CD4-positive, alpha-beta T cell (primary cell): ENCODE measurements around the gene TIPRL. TPM values are rescaled to one million over a fixed set of nuclear protein-coding genes. Genes with fewer than 3 reads are reported as not detected.
"Not testable (repeated sequence)": the region's sequence is repeated elsewhere in the genome, so short reads cannot be mapped to it uniquely, and the experiment has no call there.

ENCODE experiments used
- ATAC-seq: fragments of 200-7000 bp; cut with Tn5 transposase; one replicate; pipeline ENCODE4 v1.10.0; 2022; ENCODE audit warnings: mild to moderate bottlenecking; ENCODE audit not compliant: poor library complexity
- CTCF ChIA-PET: fragments of 350-600 bp; sonication (Branson Sonifier 250); formaldehyde crosslinking; loops from one replicate; lab custom pipeline; 2021; ENCODE audit warnings: antibody characterized with exemption, inconsistent platforms; lab: Charles Lee
- POLR2A ChIA-PET: fragments of 350-600 bp; sonication (Branson Sonifier 250); formaldehyde crosslinking; loops from one replicate; lab custom pipeline; 2021; ENCODE audit warnings: antibody characterized with exemption, inconsistent platforms; lab: Charles Lee
- DNase-seq, 14 experiments: peaks; one replicate each; pipeline ENCODE4 v3.0.0-alpha.2; 2013 to 2020; ENCODE audit warnings: mixed read lengths in 2 of 14
- H3K27ac ChIP-seq, 2 donors: one replicate each; pipeline versions ENCODE4 v1.5.1 to v1.7.0; 2013; ENCODE audit warnings: low read length in 2 of 2, low read depth in 1 of 2, mild to moderate bottlenecking in 1 of 2
- H3K27me3 ChIP-seq, 2 experiments: 1 replicate in 1 of 2; 2 replicates in 1 of 2; pipeline versions ENCODE4 v1.6.1 to v1.7.0; 2013; ENCODE audit warnings: low read length in 2 of 2, control low read depth in 1 of 2, mild to moderate bottlenecking in 1 of 2, moderate library complexity in 1 of 2; ENCODE audit not compliant: insufficient read depth in 2 of 2, control insufficient read depth in 1 of 2
- H3K36me3 ChIP-seq: one replicate; pipeline ENCODE4 v1.6.1; 2013; ENCODE audit warnings: low read length, control low read depth; ENCODE audit not compliant: insufficient read depth
- H3K4me1 ChIP-seq: one replicate; pipeline ENCODE4 v1.6.1; 2013; ENCODE audit warnings: low read length, control low read depth; ENCODE audit not compliant: insufficient read depth
- H3K4me3 ChIP-seq: one replicate; pipeline ENCODE4 v1.5.1; 2013; ENCODE audit warnings: mild to moderate bottlenecking, low read length, moderate library complexity
- H3K9me3 ChIP-seq, 2 experiments: 1 replicate in 1 of 2; 2 replicates in 1 of 2; pipeline versions ENCODE4 v1.6.1 to v1.7.0; 2013; ENCODE audit warnings: low read length in 2 of 2, mild to moderate bottlenecking in 2 of 2, control low read depth in 1 of 2, moderate library complexity in 1 of 2; ENCODE audit not compliant: control insufficient read depth in 1 of 2, insufficient read depth in 1 of 2
- H3K27ac Mint-ChIP-seq: one replicate; pipeline ENCODE4 v1.8.0; 2020; ENCODE audit warnings: mixed read lengths
- H3K27me3 Mint-ChIP-seq: one replicate; pipeline ENCODE4 v1.8.0; 2021; ENCODE audit warnings: mixed read lengths
- H3K36me3 Mint-ChIP-seq: one replicate; pipeline ENCODE4 v1.8.0; 2021; ENCODE audit warnings: low read depth, mixed read lengths
- H3K4me1 Mint-ChIP-seq: one replicate; pipeline ENCODE4 v1.8.0; 2021; ENCODE audit warnings: low read depth, mixed read lengths
- H3K4me3 Mint-ChIP-seq: one replicate; pipeline ENCODE4 v1.8.0; 2020; ENCODE audit warnings: mild to moderate bottlenecking, mixed read lengths
- H3K9me3 Mint-ChIP-seq: one replicate; pipeline ENCODE4 v1.8.0; 2020; ENCODE audit warnings: mixed read lengths
- intact Hi-C, 2 experiments: fragments of 100-400 bp; cut with DNase I in 1 of 2; cut with micrococcal nuclease in 1 of 2; formaldehyde crosslinking; loops; one replicate each; pipeline versions ENCODE4 v1.15.1 to v1.9.0; 2023 to 2025; cut with DNase I, micrococcal nuclease
- total RNA-seq, 174 experiments: library from RNA in 2 of 174; stranded (reverse) in 2 of 174; gene quantifications; one replicate each; pipeline ENCODE4 v1.2.3 and lab custom pipeline; 2021 to 2026
- TF ChIP-seq, protein P1 (sequence below): fragments of 200-600 bp; IDR thresholded peaks from one replicate; pipeline ENCODE4 v1.8.0; 2022; ENCODE audit warnings: antibody characterized with exemption, mild to moderate bottlenecking

The TIPRL gene
- total RNA-seq, 2 experiments from 2014 or later, result 15.8 to 16.4 TPM

DNA sequence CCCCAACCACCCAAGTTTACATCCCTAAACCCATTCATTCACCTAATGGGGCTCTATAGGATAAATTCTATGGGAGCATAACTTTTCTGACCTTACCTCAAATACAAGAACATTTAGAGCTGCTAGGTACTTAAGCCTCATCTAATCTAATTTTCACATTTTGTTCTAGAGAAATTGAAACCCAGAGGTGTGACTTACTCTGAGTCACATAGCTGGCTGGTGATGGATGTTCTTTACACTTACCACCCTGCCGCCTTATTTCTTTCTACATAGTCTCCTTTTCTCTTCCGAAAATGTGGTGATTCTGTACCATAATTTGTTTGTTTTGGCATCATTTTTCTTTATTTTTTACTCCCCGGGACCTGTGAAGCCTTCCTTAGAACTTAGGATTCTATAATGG is 20.3 kb downstream of the TIPRL start:
- Mint-ChIP-seq H3K27me3 (no peaks in the 10 kb centered on the region), H3K27ac (no peak overlapping the region), H3K4me3 (no peak overlapping the region), H3K4me1 (no peaks in the 10 kb centered on the region), H3K9me3 (no peaks in the 10 kb centered on the region), H3K36me3 (peaks cover 91% of the 10 kb centered on the region)
- DNase-seq, result no peak
- POLR2A ChIA-PET, result no interaction called here
- no peaks in the 10 kb centered on the region for H3K27me3 ChIP-seq
- ATAC-seq, result no peak
- no peaks in the 10 kb centered on the region for H3K4me1 ChIP-seq
- H3K4me3 ChIP-seq, result no peak overlapping the region
- H3K36me3 ChIP-seq, result peaks cover 61% of the 10 kb centered on the region
- TF ChIP-seq, protein P1, sequence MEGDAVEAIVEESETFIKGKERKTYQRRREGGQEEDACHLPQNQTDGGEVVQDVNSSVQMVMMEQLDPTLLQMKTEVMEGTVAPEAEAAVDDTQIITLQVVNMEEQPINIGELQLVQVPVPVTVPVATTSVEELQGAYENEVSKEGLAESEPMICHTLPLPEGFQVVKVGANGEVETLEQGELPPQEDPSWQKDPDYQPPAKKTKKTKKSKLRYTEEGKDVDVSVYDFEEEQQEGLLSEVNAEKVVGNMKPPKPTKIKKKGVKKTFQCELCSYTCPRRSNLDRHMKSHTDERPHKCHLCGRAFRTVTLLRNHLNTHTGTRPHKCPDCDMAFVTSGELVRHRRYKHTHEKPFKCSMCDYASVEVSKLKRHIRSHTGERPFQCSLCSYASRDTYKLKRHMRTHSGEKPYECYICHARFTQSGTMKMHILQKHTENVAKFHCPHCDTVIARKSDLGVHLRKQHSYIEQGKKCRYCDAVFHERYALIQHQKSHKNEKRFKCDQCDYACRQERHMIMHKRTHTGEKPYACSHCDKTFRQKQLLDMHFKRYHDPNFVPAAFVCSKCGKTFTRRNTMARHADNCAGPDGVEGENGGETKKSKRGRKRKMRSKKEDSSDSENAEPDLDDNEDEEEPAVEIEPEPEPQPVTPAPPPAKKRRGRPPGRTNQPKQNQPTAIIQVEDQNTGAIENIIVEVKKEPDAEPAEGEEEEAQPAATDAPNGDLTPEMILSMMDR, result no peak
- peaks cover 0 to 2% of the 10 kb centered on the region in 2 experiments for H3K9me3 ChIP-seq
- CTCF ChIA-PET, result interaction anchor here (0.5 kb wide), 1 partner anchor 873 kb away, joined by 5 read pairs; no protein-coding TSS in a partner anchor
- intact Hi-C loops, result no loop called here
- no peak overlapping the region for H3K27ac ChIP-seq

DNA sequence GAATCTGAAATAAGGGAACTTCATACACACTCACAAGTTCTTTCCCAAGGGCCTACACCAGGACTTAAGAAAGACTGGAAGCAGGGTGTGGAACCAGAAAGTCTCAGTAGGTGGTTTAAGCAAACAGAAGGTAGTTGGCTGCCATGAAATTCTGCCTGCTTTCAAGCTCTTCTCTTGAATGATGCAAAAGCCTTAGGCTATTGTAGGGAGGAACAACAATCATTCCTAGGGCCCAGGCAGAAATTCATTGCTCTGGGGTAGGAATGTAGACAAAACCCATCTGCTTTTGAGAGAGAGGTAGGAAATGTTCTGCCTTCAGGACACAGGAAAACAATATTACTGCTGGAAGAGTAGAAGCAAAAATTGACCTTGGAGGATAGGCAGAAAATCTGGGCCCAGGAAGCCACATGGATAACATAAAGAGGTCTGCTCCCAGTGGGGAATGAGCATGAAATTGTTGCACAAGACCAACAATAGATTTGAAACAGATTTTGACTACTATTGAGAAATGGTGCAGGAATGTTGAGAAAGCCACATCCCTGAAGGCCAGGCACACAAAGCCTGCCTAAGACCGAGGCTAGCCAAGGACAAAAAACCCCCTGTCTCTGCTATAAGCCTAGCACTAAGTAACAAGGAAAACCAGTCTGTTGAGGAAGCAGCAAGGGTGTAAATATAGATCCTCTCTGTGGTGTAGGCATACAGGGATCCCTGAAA is 24.3 kb downstream of the TIPRL start:
- no peaks in the 10 kb centered on the region for H3K27me3 Mint-ChIP-seq
- H3K4me3 ChIP-seq, result no peak overlapping the region
- no peak overlapping the region for H3K27ac Mint-ChIP-seq
- TF ChIP-seq, protein P1, result no peak
- no peak overlapping the region for H3K27ac ChIP-seq
- POLR2A ChIA-PET, result no interaction called here
- peaks cover 0 to 7% of the 10 kb centered on the region in 2 experiments for H3K9me3 ChIP-seq
- CTCF ChIA-PET, result no interaction called here
- H3K9me3 Mint-ChIP-seq, result no peaks in the 10 kb centered on the region
- no peaks in the 10 kb centered on the region for H3K27me3 ChIP-seq
- intact Hi-C loops, result no loop called here
- H3K4me3 Mint-ChIP-seq, result no peak overlapping the region
- no peaks in the 10 kb centered on the region for H3K4me1 ChIP-seq
- ATAC-seq (no peak), DNase-seq (no peak)
- H3K36me3 Mint-ChIP-seq, result peaks cover 75% of the 10 kb centered on the region
- H3K36me3 ChIP-seq, result peaks cover 40% of the 10 kb centered on the region
- H3K4me1 Mint-ChIP-seq, result no peaks in the 10 kb centered on the region

DNA sequence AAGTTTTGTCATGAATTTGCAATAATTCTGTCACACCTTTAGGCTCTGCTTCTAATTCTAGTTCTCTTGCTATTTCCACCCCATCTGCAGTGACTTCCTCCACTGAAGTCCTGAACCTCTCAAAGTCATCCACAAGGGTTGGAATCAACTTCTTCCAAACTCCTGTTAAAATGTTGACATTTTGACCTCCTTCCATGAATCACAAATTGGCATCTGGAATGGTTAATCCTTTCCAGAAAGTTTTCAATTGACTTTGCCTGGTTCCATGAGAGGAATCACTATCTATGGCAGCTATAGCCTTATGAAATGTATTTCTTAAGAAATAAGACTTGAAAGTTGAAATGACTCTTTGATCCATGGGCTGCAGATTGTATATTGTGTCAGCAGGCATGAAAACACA is 27.3 kb downstream of the TIPRL start:
- Histone ChIP-seq H3K36me3 (peaks cover 13% of the 10 kb centered on the region), H3K4me3 (no peak overlapping the region), H3K9me3 (peaks cover 2 to 11% of the 10 kb centered on the region in 2 experiments), H3K4me1 (no peaks in the 10 kb centered on the region), H3K27ac (no peak overlapping the region), H3K27me3 (no peaks in the 10 kb centered on the region)
- ChIA-PET CTCF (no interaction called here), POLR2A (interaction anchor here (0.7 kb wide), 2 partner anchors 45 to 1302 kb away, joined by 3 to 4 read pairs; no protein-coding TSS in a partner anchor)
- TF ChIP-seq, protein P1, result no peak
- no peak overlapping the region for H3K4me3 Mint-ChIP-seq
- no peaks in the 10 kb centered on the region for H3K27me3 Mint-ChIP-seq
- intact Hi-C loops, result no loop called here
- ATAC-seq, result no peak
- no peak for DNase-seq
- no peak overlapping the region for H3K27ac Mint-ChIP-seq
- H3K9me3 Mint-ChIP-seq, result no peaks in the 10 kb centered on the region
- peaks cover 49% of the 10 kb centered on the region for H3K36me3 Mint-ChIP-seq
- H3K4me1 Mint-ChIP-seq, result no peaks in the 10 kb centered on the region

DNA sequence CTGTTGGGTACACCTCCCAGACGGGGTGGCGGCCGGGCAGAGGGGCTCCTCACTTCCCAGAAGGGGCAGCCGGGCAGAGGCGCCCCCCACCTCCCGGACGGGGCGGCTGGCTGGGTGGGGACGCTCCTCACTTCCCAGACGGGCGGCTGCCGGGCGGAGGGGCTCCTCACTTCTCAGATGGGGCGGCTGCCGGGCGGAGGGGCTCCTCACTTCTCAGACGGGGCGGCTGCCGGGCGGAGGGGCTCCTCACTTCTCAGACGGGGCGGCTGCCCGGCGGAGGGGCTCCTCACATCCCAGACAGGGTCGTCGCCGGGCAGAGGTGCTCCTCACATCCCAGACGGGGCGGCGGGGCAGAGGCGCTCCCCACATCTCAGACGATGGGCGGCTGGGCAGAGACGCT is 28.9 kb downstream of the TIPRL start:
- POLR2A ChIA-PET, result not testable (repeated sequence)
- H3K36me3 Mint-ChIP-seq, result peaks cover 34% of the 10 kb centered on the region

More for the DNA sequence above, 28.9 kb downstream of the TIPRL start:
- H3K4me1 ChIP-seq, H3K4me3 Mint-ChIP-seq, ATAC-seq, H3K4me3 ChIP-seq, H3K27ac ChIP-seq, H3K27ac Mint-ChIP-seq, DNase-seq, H3K27me3 Mint-ChIP-seq, H3K27me3 ChIP-seq, CTCF ChIA-PET, intact Hi-C loops, H3K4me1 Mint-ChIP-seq, H3K36me3 ChIP-seq, H3K9me3 Mint-ChIP-seq: not testable (repeated sequence)
- H3K9me3 ChIP-seq, result peaks cover 6 to 17% of the 10 kb centered on the region in 2 experiments
